NCI-H1048 (cell line): ENCODE data around the gene HUWE1.
"Not testable (repeated sequence)": the region's sequence is repeated elsewhere in the genome, so short reads cannot be mapped to it uniquely, and the experiment has no call there.

Source experiments
- DNase-seq: peaks from one replicate; lab custom pipeline; 2025; lab: John Stamatoyannopoulos, UW

Gene HUWE1, protein sequence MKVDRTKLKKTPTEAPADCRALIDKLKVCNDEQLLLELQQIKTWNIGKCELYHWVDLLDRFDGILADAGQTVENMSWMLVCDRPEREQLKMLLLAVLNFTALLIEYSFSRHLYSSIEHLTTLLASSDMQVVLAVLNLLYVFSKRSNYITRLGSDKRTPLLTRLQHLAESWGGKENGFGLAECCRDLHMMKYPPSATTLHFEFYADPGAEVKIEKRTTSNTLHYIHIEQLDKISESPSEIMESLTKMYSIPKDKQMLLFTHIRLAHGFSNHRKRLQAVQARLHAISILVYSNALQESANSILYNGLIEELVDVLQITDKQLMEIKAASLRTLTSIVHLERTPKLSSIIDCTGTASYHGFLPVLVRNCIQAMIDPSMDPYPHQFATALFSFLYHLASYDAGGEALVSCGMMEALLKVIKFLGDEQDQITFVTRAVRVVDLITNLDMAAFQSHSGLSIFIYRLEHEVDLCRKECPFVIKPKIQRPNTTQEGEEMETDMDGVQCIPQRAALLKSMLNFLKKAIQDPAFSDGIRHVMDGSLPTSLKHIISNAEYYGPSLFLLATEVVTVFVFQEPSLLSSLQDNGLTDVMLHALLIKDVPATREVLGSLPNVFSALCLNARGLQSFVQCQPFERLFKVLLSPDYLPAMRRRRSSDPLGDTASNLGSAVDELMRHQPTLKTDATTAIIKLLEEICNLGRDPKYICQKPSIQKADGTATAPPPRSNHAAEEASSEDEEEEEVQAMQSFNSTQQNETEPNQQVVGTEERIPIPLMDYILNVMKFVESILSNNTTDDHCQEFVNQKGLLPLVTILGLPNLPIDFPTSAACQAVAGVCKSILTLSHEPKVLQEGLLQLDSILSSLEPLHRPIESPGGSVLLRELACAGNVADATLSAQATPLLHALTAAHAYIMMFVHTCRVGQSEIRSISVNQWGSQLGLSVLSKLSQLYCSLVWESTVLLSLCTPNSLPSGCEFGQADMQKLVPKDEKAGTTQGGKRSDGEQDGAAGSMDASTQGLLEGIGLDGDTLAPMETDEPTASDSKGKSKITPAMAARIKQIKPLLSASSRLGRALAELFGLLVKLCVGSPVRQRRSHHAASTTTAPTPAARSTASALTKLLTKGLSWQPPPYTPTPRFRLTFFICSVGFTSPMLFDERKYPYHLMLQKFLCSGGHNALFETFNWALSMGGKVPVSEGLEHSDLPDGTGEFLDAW (N-terminal part only)

DNA sequence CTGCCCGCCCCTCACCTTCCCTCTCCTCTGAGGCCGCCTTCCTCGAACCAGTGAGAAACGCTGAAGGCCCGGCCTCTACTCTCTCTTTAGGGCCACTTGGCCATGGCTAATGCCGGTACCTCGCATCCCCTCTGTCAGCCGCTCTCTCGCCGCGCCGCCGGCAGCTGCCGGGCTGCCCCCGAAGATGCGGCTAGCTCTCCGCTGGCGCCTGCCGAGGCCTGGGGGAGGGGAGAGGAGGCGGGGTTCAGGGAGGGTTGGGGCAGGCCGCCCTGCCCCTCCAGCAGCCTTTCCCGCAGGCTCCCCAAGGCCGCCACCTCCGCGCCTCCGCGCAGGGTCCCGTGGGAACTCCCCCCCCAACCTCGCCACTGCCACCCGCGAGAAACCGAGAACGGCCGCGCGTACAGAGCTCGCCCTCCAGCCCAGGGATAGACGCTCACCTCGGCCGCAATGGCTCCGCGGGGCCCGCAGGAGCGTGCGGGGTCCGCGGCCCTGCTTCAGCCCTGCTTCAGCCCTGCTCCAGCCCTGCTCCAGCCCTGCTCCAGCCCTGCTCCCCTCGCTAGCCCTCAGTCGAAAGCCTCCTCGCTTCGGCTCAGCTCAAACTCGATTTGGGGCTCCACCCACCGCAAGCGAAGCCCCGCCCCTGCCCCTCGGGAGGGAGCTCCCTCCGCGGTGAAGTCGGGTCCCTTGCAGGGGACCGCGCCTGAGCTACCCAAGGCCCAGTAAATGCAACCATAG, at the start of gene HUWE1:
Gene HUWE1 (minus strand): TSS at position 569 of the 735 bp plus-strand sequence. CDS start 32,612 bp downstream, outside the sequence.
- DNase-seq, result peak; percentile 24

DNA sequence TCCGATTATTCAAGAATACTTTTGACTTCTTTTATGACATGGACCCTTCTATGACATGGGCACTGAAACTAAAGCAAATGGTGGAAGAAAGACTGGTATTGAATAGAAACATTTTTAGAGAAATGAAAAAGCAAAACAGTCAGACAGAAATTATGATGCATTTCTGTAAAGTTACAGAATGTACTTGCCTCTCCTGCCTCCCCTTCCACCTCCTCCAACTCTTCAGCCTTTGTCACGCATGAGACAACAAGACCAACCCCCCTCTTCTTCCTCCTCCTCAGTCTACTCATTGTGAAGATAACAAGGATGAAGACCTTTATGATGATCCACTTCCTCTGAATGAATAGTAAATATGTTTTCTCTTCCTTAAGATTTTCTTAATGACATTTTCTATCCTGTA, 46.3 kb upstream of the HUWE1 start:
- DNase-seq, result no peak

GRCh38 chrX:53729751-53730150, 43.2 kb upstream of the HUWE1 start:
- DNase-seq, result no peak

DNA sequence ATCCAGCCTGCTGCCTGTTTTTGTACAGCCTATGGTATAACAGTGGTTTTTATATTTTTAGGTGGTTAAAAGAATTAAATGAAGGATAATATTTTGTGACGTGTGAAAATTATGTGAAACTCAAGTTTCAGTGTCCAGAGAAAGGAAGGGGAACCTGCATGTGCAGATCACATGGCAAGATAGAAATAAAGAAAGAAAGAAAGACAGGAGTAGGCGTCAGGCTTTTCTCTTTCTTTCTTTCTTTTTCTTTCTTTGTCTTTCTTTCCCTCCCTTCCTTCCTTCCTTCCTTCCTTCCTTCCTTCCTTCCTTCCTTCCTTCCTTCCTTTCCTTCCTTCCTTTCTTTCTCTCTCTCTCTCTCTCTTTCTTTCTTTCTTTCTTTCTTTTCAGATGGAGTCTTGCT, 42.0 kb upstream of the HUWE1 start:
- DNase-seq, result no peak

DNA sequence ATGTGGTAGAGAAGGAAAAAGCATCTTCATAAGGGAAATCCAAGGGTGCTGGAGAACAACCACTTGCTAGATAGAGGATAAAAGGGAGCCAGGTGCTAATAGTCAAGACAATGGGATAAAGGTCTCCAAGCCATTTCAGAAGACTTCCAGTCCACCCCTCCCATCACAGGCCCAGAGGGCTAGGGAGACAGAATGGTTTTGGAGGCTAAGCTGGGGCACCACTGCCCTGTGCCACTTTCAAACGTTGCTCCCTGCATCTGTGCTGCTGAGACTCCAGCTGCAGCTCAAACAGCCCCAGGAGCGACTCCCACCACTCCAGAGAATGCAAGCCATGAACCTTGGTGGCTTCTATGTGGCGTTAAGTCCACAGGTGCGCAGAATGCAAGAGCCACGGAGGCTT, 38.4 kb upstream of the HUWE1 start:
- no peak for DNase-seq

DNA sequence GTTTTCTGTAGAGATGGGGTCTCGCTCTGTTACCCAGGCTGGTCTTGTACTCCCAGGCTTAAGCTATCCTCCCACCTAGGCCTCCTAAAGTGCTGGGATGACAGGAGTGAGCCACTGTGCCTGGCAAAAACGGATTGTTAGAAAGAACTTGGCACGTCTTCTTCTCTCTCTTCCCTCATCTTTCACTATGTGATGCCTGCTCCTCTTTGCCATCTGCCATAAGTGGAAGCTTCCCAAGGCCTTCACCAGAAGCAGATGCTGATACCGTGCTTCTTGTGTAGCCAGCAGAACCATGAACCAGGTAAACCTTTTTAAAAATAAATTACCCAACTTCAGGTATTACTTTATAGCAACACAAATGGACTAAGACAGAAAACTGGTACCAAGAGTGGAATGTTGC, 36.9 kb upstream of the HUWE1 start:
- DNase-seq, result no peak

DNA sequence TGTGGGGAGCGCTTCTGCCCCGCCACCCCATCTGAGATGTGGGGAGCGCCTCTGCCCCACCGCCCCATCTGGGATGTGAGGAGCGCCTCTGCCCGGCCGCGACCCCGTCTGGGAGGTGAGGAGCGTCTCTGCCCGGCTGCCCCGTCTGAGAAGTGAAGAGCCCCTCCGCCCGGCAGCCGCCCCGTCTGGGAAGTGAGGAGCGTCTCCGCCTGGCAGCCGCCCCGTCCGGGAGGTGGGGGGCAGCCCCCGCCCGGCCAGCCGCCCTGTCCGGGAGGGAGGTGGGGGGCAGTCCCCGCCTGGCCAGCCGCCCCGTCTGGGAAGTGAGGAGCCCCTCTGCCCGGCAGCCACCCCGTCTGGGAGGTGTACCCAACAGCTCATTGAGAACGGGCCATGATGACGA, 35.1 kb upstream of the HUWE1 start:
- not testable (repeated sequence) for DNase-seq

DNA sequence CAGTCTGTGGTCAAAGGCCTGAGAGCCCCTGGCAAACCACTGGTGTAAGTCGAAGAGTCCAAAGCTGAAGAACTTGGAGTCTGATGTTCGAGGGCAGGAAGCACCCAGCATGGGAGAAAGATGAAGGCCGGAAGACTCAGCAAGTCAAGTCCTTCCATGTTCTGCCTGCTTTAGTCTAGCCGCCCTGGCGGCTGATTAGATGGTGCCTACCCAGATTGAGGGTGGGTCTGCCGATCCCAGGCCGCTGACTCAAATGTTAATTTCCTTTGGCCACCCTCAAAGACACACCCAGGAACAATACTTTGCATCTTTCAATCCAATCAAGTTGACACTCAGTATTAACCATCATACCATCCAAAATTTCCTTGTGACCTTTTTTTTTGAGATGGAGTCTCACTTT, 33.1 kb upstream of the HUWE1 start:
- not testable (repeated sequence) for DNase-seq

DNA sequence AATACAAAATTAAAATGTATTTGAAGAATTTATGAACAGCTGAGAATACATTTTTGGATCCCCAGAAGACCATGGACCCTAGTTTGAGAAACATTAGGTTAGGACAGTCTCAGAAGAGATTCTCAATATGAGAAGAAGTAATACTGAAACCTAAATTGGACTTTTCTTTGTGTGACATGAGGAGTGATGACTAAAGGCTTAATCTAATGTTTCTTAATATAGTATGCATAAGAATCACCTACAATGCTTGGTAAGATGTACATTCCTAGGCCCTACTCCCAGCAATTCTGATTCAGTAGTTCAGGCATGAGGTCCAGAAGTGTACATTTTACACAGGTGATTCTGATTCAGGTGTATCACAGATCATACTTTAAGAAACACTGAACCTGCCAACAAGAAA, 31.6 kb upstream of the HUWE1 start:
- no peak for DNase-seq

- DNase-seq, result no peak
Observed at GRCh38 chrX:53717205-53717604, 30.7 kb upstream of the HUWE1 start.

DNA sequence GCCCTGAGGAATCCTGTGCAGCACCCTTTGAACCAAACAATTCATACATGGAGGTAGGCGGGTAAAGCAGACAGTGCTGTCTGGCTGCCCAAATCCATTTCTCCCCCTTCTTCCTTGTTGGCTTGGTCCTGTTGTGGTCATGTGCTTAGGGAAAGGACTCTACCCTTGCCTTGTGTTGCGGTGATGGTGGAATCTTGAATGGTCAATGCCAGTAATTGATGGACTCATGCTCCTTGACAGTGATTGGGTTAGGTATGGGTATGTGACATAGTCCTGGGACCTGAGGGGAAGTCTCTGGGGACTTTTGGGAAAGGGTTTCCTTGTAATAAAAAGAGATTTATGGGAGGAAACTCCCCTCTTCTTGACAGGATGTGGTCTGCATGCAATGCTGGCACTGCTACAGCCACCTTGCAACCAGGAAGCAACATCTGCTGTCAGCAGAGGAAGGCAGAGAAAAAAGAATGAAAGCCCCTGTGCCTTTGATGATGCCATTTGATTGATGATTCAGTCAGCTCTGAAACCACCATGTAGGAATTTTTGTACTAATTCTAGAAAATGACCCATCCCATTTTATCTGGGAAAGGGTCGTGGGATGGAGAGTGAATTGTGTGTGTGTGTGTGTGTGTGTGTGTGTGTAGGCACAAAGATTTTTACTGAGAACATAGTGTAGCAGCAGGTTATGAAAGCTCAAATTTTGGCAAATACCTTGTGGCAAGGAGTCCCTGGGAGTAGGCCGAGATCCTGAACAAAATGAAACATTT, 30.0 kb upstream of the HUWE1 start:
- DNase-seq, result no peak

GRCh38 chrX:53715346-53715924, 28.9 kb upstream of the HUWE1 start:
- no peak for DNase-seq

GRCh38 chrX:53714580-53715345, 28.2 kb upstream of the HUWE1 start:
- DNase-seq, result no peak

GRCh38 chrX:53713987-53714579, 27.6 kb upstream of the HUWE1 start:
- DNase-seq, result no peak

GRCh38 chrX:53711436-53711835, 24.9 kb upstream of the HUWE1 start:
- DNase-seq, result peak; percentile 16

DNA sequence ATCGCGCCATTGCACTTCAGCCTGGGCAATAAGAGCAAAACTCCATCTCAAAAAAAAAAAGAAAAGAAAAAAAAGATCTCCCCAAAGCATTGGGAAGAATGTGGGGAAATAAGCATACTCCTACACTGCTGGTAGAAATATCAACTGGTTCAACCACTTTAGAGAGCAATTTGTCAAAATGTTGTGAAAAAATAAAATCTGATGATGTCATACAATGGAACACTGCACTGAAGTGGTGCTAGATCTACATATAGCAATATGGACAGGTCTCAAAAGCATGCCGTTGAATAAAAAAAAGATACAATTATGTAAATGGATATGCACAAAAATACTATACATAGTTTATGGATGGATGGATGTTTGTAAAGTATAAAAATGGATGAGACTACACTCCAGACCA, 18.3 kb upstream of the HUWE1 start:
- DNase-seq, result no peak

DNA sequence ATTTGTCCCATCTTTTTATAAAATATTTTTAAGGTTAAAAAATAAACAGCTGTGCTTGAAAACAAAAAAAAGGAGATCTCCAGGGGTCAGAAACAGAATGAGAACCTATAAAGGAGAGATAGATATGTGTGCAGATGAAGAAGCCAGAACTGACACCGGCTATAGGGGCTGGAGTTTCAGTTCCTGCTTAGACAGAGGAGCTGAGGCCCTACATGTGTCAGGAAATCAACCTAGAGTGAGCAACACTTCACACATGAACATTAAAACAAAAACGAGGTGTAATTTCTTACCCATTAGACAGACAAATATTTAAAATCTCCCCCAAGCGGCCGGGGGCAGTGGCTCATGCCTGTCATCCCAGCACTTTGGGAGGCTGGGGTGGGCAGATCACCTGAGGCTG, 17.8 kb upstream of the HUWE1 start:
- no peak for DNase-seq

DNA sequence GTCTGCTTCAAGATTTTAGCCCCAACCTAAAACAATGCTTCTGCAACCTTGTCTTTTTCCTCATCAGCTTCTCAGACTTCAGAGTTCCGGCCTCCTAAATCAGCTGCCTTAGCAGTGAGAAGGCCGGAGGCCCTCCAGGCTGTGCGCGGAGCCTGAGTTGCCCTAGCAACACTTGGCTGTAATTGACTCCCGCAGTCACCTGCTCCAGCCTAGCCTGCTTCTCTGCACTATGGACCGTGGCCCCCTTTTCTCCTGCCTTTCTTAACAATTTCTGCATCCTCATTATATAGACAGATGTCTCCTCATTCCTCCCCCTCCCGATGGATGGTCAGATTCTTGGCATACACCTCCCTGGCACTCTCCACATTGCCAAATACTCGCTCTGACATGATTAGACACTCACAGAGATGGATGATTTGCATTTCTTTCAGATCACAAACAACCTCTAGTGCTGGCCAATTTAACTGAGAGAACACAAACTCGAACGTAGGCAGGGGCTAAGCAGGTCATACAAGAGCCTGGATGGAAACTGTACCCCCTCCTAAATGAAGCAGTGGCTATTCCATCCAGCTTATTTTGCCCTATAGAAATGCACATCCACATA, 9.5 kb upstream of the HUWE1 start:
- DNase-seq, result no peak

- no peak for DNase-seq
Observed at GRCh38 chrX:53694642-53695041, 8.1 kb upstream of the HUWE1 start.
